KMS-11 (cell line): ENCODE data around the gene LAMA2.

Source experiments
- H2AFZ ChIP-seq: fragments of 200-600 bp; sonication (generic); 2 replicates; pipeline ENCODE4 v1.6.1; 2016; ENCODE audit warnings: antibody characterized with exemption, mixed run types, low read depth
- H3K27ac ChIP-seq: fragments of 200-600 bp; sonication (generic); 2 replicates; pipeline ENCODE4 v1.6.1; 2016; ENCODE audit warnings: mild to moderate bottlenecking, mixed run types
- H3K27me3 ChIP-seq: fragments of 200-600 bp; sonication (generic); 2 replicates; pipeline ENCODE4 v1.6.1; 2017; ENCODE audit warnings: mild to moderate bottlenecking, low read depth, mixed run types, moderate library complexity; ENCODE audit not compliant: insufficient read depth
- H3K36me3 ChIP-seq: fragments of 200-600 bp; sonication (generic); 2 replicates; pipeline ENCODE4 v1.6.1; 2017; ENCODE audit warnings: mild to moderate bottlenecking, mixed run types; ENCODE audit not compliant: insufficient read depth
- H3K4me1 ChIP-seq: fragments of 200-600 bp; sonication (generic); 2 replicates; pipeline ENCODE4 v1.6.1; 2016; ENCODE audit warnings: mild to moderate bottlenecking, low read depth, mixed run types; ENCODE audit not compliant: poor library complexity, severe bottlenecking
- H3K4me2 ChIP-seq: fragments of 200-600 bp; sonication (generic); 2 replicates; pipeline ENCODE4 v1.7.0; 2016; ENCODE audit warnings: mild to moderate bottlenecking, mixed run types
- H3K4me3 ChIP-seq: fragments of 200-600 bp; sonication (generic); IDR thresholded peaks from 2 replicates; pipeline ENCODE4 v1.6.1; 2017; ENCODE audit warnings: low read depth, low read length, mixed read lengths; ENCODE audit not compliant: insufficient read depth
- H3K79me2 ChIP-seq: fragments of 200-600 bp; sonication (generic); 2 replicates; pipeline ENCODE4 v1.6.1; 2016; ENCODE audit warnings: low read depth, mixed run types; ENCODE audit not compliant: insufficient read depth
- H3K9ac ChIP-seq: fragments of 200-600 bp; sonication (generic); 2 replicates; pipeline ENCODE4 v1.6.1; 2016; ENCODE audit warnings: mild to moderate bottlenecking, mixed run types
- H4K20me1 ChIP-seq: fragments of 200-600 bp; sonication (generic); 2 replicates; pipeline ENCODE4 v1.6.1; 2016; ENCODE audit warnings: mild to moderate bottlenecking, mixed run types; ENCODE audit not compliant: insufficient read depth
- TF ChIP-seq, protein P1 (sequence below): fragments of 200-600 bp; sonication (generic); conservative IDR thresholded peaks from 2 replicates; pipeline ENCODE4 v1.6.1; 2017; ENCODE audit warnings: low read depth, mild to moderate bottlenecking, antibody characterized with exemption, low read length, moderate library complexity, mixed read lengths

Gene LAMA2

DNA sequence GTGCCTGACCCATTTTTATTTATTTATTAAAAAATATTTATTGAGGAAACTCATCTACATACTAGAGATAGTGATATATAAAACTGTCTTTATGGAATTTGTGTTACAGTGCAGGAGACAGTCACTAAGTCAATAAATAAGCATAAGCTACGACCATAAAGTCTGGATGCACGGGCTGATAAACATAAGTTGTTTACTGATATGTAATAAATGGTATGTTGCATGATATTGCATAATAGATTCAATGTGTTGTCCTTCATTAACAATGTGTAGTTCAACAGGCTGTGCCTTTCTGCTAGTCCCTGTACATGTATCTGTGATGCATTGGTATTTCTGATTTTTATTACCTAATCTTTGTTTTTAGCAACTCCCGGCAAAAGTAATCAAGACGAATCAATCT, 515.8 kb downstream of the LAMA2 start:
- no peaks in the 10 kb centered on the region for H3K79me2 ChIP-seq
- H4K20me1 ChIP-seq, result no peaks in the 10 kb centered on the region
- no peaks in the 10 kb centered on the region for H3K27me3 ChIP-seq
- TF ChIP-seq, protein P1, sequence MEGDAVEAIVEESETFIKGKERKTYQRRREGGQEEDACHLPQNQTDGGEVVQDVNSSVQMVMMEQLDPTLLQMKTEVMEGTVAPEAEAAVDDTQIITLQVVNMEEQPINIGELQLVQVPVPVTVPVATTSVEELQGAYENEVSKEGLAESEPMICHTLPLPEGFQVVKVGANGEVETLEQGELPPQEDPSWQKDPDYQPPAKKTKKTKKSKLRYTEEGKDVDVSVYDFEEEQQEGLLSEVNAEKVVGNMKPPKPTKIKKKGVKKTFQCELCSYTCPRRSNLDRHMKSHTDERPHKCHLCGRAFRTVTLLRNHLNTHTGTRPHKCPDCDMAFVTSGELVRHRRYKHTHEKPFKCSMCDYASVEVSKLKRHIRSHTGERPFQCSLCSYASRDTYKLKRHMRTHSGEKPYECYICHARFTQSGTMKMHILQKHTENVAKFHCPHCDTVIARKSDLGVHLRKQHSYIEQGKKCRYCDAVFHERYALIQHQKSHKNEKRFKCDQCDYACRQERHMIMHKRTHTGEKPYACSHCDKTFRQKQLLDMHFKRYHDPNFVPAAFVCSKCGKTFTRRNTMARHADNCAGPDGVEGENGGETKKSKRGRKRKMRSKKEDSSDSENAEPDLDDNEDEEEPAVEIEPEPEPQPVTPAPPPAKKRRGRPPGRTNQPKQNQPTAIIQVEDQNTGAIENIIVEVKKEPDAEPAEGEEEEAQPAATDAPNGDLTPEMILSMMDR, result no peak
- H3K36me3 ChIP-seq, result no peaks in the 10 kb centered on the region
- H3K4me1 ChIP-seq, result no peaks in the 10 kb centered on the region
- no peak overlapping the region for H3K4me2 ChIP-seq
- H2AFZ ChIP-seq, result no peak overlapping the region
- no peak overlapping the region for H3K4me3 ChIP-seq
- no peak overlapping the region for H3K9ac ChIP-seq
- H3K27ac ChIP-seq, result no peak overlapping the region

DNA sequence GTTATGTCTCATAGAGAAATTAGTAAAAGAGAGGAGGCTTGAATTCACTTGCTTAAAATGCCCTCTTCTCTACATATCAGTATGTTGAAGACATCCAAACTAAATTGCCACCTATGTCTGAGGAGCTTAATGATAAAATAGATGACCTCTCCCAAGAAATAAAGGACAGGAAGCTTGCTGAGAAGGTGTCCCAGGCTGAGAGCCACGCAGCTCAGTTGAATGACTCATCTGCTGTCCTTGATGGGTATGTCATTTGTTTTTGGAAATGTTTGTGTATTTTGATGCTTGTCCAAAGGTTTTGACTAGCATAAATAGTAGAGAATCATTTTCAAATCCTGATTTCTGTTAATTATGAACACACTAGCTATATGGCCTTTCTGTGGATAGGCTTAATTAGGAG, 519.3 kb downstream of the LAMA2 start:
- no peaks in the 10 kb centered on the region for H3K36me3 ChIP-seq
- H3K4me1 ChIP-seq, result no peaks in the 10 kb centered on the region
- H3K9ac ChIP-seq, result no peak overlapping the region
- no peak overlapping the region for H3K4me3 ChIP-seq
- no peaks in the 10 kb centered on the region for H3K27me3 ChIP-seq
- no peaks in the 10 kb centered on the region for H4K20me1 ChIP-seq
- TF ChIP-seq, protein P1, result no peak
- H3K4me2 ChIP-seq, result no peak overlapping the region
- H2AFZ ChIP-seq, result no peak overlapping the region
- H3K27ac ChIP-seq, result no peak overlapping the region
- no peaks in the 10 kb centered on the region for H3K79me2 ChIP-seq

DNA sequence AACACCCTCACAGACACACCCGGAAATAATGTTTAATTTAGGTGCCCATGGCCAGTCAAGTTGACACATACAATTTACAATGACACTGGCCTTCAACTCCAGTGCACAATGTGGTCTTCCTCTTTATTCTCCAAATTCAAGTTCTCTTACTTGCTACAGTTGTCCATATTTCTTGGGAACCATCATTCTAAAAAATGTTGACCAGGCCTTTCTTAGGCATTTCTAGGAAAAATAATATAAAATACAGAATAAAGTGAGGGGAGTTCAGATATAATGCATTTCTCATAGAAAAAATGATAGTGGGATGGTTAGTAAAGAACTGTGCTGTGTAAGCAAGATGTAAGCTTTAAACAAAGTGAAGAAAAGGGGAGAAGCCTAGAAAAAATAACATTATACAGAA, 528.2 kb downstream of the LAMA2 start:
- Histone ChIP-seq H3K9ac (no peak overlapping the region), H2AFZ (no peak overlapping the region), H3K79me2 (no peaks in the 10 kb centered on the region), H3K36me3 (no peaks in the 10 kb centered on the region), H3K4me3 (no peak overlapping the region), H3K4me2 (no peak overlapping the region), H4K20me1 (no peaks in the 10 kb centered on the region), H3K4me1 (no peaks in the 10 kb centered on the region), H3K27me3 (no peaks in the 10 kb centered on the region), H3K27ac (no peak overlapping the region)
- TF ChIP-seq, protein P1, result no peak

DNA sequence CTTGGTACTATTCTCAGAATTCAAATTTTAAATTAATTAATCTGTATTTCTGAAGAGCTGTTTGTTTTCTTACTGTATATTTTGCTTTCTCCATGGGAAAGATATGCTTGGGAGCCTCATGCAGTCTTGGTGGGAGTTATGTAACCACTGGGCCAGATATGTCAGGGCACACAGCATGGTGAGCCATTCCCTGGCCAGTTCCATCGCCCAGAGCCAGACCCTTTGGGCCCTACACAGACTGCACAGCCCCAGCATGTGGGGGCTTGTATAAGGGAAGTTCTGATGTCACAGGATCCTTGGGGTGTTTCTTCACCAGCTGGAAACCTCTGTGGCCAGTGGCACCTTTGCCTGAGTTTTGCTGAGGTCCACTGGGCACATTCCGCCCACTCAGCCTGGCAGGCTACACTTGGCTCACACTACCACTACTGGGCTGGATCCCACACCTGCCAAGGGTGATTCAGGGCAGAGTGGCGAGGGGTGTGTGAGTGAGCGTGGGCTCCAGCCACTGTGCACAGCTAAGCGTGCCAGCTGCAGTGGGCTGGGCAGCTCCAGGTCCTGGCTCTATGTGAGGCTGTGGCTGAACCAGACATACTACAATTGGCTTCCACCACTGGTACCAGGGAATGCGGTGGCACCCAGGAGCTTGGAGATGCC, 533.5 kb downstream of the LAMA2 start:
- no peaks in the 10 kb centered on the region for H3K27me3 ChIP-seq
- H3K4me1 ChIP-seq, result no peaks in the 10 kb centered on the region
- TF ChIP-seq, protein P1, result no peak
- H2AFZ ChIP-seq, result no peak overlapping the region
- H3K9ac ChIP-seq, result no peak overlapping the region
- H3K79me2 ChIP-seq, result no peaks in the 10 kb centered on the region
- H3K4me2 ChIP-seq, result no peak overlapping the region
- no peaks in the 10 kb centered on the region for H4K20me1 ChIP-seq
- H3K4me3 ChIP-seq, result no peak overlapping the region
- no peaks in the 10 kb centered on the region for H3K36me3 ChIP-seq
- no peak overlapping the region for H3K27ac ChIP-seq
